H9 (cell line): ENCODE measurements around the gene CAPN9. TPM values are rescaled to one million over a fixed set of nuclear protein-coding genes. Genes with fewer than 3 reads are reported as not detected.

ENCODE experiments used
- DNase-seq: peaks from one replicate; pipeline ENCODE4 v3.0.0-alpha.2; 2017
- H2AFZ ChIP-seq: one replicate; pipeline ENCODE4 v1.6.1; 2013; ENCODE audit warnings: mild to moderate bottlenecking, low read length, control low read depth, moderate library complexity
- H2AK5ac ChIP-seq: 2 replicates; pipeline ENCODE4 v1.6.1; 2013; ENCODE audit warnings: low read length, control low read depth, mixed read lengths; ENCODE audit not compliant: insufficient read length
- H2BK120ac ChIP-seq: one replicate; pipeline ENCODE4 v1.6.1; 2013; ENCODE audit warnings: low read depth, mild to moderate bottlenecking, low read length, control low read depth, inconsistent platforms; ENCODE audit not compliant: poor library complexity, severe bottlenecking
- H2BK12ac ChIP-seq: 2 replicates; pipeline ENCODE4 v1.6.1; 2013; ENCODE audit warnings: low read length, control low read depth, mixed read lengths, low read depth; ENCODE audit not compliant: insufficient read length
- H2BK15ac ChIP-seq: 2 replicates; pipeline ENCODE4 v1.6.1; 2013; ENCODE audit warnings: low read depth, low read length, control low read depth
- H2BK20ac ChIP-seq: one replicate; pipeline ENCODE4 v1.6.1; 2013; ENCODE audit warnings: low read depth, mild to moderate bottlenecking, low read length, control low read depth, inconsistent platforms; ENCODE audit not compliant: poor library complexity, severe bottlenecking
- H2BK5ac ChIP-seq: 2 replicates; pipeline ENCODE4 v1.6.1; 2013; ENCODE audit warnings: low read length, control low read depth, mixed read lengths; ENCODE audit not compliant: insufficient read length
- H3K14ac ChIP-seq: 2 replicates; pipeline ENCODE4 v1.6.1; 2013; ENCODE audit warnings: low read length, control low read depth; ENCODE audit not compliant: insufficient read depth
- H3K18ac ChIP-seq: 2 replicates; pipeline ENCODE4 v1.6.1; 2013; ENCODE audit warnings: low read depth, mild to moderate bottlenecking, mixed read lengths, low read length, control low read depth; ENCODE audit not compliant: insufficient read length
- H3K23ac ChIP-seq: 2 replicates; pipeline ENCODE4 v1.6.1; 2013; ENCODE audit warnings: low read length, control low read depth, mixed read lengths, low read depth; ENCODE audit not compliant: insufficient read length
- H3K23me2 ChIP-seq: 2 replicates; pipeline ENCODE4 v1.6.1; 2013; ENCODE audit warnings: low read depth, mild to moderate bottlenecking, mixed read lengths, low read length, control low read depth; ENCODE audit not compliant: insufficient read length, poor library complexity, severe bottlenecking
- H3K27ac ChIP-seq: 2 replicates; pipeline ENCODE4 v1.5.1; 2013; ENCODE audit warnings: low read length, control low read depth, mixed read lengths, low read depth; ENCODE audit not compliant: insufficient read length
- H3K27me3 ChIP-seq: 2 replicates; pipeline ENCODE4 v1.6.1; 2013; ENCODE audit warnings: low read length, control low read depth, inconsistent platforms; ENCODE audit not compliant: insufficient read depth
- H3K4ac ChIP-seq: 2 replicates; pipeline ENCODE4 v1.6.1; 2013; ENCODE audit warnings: low read depth, mild to moderate bottlenecking, control low read depth, inconsistent platforms, low read length, moderate library complexity
- H3K4me1 ChIP-seq: 2 replicates; pipeline ENCODE4 v1.6.1; 2013; ENCODE audit warnings: low read length, control low read depth, inconsistent platforms; ENCODE audit not compliant: insufficient read depth
- H3K4me2 ChIP-seq: 2 replicates; pipeline ENCODE4 v1.6.1; 2013; ENCODE audit warnings: low read length, control low read depth, mixed read lengths; ENCODE audit not compliant: insufficient read length, insufficient read depth
- H3K56ac ChIP-seq: 2 replicates; pipeline ENCODE4 v1.6.1; 2013; ENCODE audit warnings: low read depth, mild to moderate bottlenecking, mixed read lengths, low read length, control low read depth; ENCODE audit not compliant: insufficient read length
- H3K79me1 ChIP-seq: 2 replicates; pipeline ENCODE4 v1.6.1; 2013; ENCODE audit warnings: low read depth, mild to moderate bottlenecking, moderate library complexity, low read length, control low read depth, inconsistent platforms; ENCODE audit not compliant: insufficient read depth, poor library complexity, severe bottlenecking
- H3K79me2 ChIP-seq: 2 replicates; pipeline ENCODE4 v1.6.1; 2013; ENCODE audit warnings: low read length, control low read depth, inconsistent platforms; ENCODE audit not compliant: insufficient read depth
- H3K9ac ChIP-seq: 2 replicates; pipeline ENCODE4 v1.6.1; 2013; ENCODE audit warnings: low read length, control low read depth, mixed read lengths; ENCODE audit not compliant: insufficient read length; ENCODE audit errors: extremely low read depth
- H3K9me3 ChIP-seq: one replicate; pipeline ENCODE4 v1.6.1; 2013; ENCODE audit warnings: low read depth, low read length, inconsistent platforms; ENCODE audit not compliant: control insufficient read depth
- H3T11ph ChIP-seq: one replicate; pipeline ENCODE4 v1.6.1; 2013; ENCODE audit warnings: mild to moderate bottlenecking, low read length, control low read depth, inconsistent platforms
- H4K20me1 ChIP-seq: one replicate; pipeline ENCODE4 v1.6.1; 2013; ENCODE audit not compliant: control insufficient read depth, insufficient read length, insufficient read depth
- H4K5ac ChIP-seq: 2 replicates; pipeline ENCODE4 v1.6.1; 2013; ENCODE audit warnings: low read depth, mild to moderate bottlenecking, mixed read lengths, low read length, control low read depth; ENCODE audit not compliant: insufficient read length
- H4K8ac ChIP-seq: replicated peaks from 2 replicates; pipeline ENCODE4 v1.6.1; 2013; ENCODE audit warnings: low read length, control low read depth, mixed read lengths, low read depth; ENCODE audit not compliant: insufficient read length
- H4K91ac ChIP-seq: 2 replicates; pipeline ENCODE4 v1.6.1; 2013; ENCODE audit warnings: low read depth, mild to moderate bottlenecking, moderate library complexity, mixed read lengths, low read length, control low read depth; ENCODE audit not compliant: insufficient read length
- H3K27ac Mint-ChIP-seq, 3 experiments: 2 replicates in 2 of 3; 3 replicates in 1 of 3; pipeline ENCODE4 v1.8.0; 2020 to 2021; ENCODE audit warnings: mixed read lengths in 3 of 3, mild to moderate bottlenecking in 1 of 3, moderate library complexity in 1 of 3
- H3K27me3 Mint-ChIP-seq: 2 replicates; pipeline ENCODE4 v1.8.0; 2021; ENCODE audit warnings: low read depth, mild to moderate bottlenecking, moderate library complexity, mixed read lengths
- H3K36me3 Mint-ChIP-seq, 3 experiments: 2 replicates in 2 of 3; 3 replicates in 1 of 3; pipeline ENCODE4 v1.8.0; 2020 to 2021; ENCODE audit warnings: low read depth in 3 of 3, mixed read lengths in 3 of 3; ENCODE audit not compliant: insufficient read depth in 1 of 3
- H3K4me1 Mint-ChIP-seq, 2 experiments: 2 replicates each; pipeline ENCODE4 v1.8.0; 2020; ENCODE audit warnings: mixed read lengths in 2 of 2
- H3K4me3 Mint-ChIP-seq, 2 experiments: 2 replicates in 1 of 2; 3 replicates in 1 of 2; pipeline ENCODE4 v1.8.0; 2020 to 2021; ENCODE audit warnings: mild to moderate bottlenecking in 2 of 2, mixed read lengths in 2 of 2, moderate library complexity in 1 of 2
- H3K9me3 Mint-ChIP-seq, 2 experiments: 2 replicates in 1 of 2; 3 replicates in 1 of 2; pipeline ENCODE4 v1.8.0; 2020; ENCODE audit warnings: mild to moderate bottlenecking in 2 of 2, mixed read lengths in 2 of 2, moderate library complexity in 1 of 2
- CTCF ChIP-seq: fragments of 200-600 bp; sonication (generic); conservative IDR thresholded peaks from 3 replicates; pipeline ENCODE4 v1.8.0; 2021; ENCODE audit warnings: antibody characterized with exemption, mild to moderate bottlenecking
- WGBS: extraction: QIAGEN DNeasy Blood & Tissue Kit; methylation state at CpG from one replicate; pipeline ENCODE4 v1.1.7; 2013; ENCODE audit warnings: missing lambda C conversion rate, low lambda C conversion rate, mixed read lengths; ENCODE audit not compliant: insufficient read length; ENCODE audit errors: extremely low coverage; 5-methylcytosine and 5-hydroxymethylcytosine counted together
- total RNA-seq: library from RNA; stranded (reverse); gene quantifications from 2 replicates; pipeline ENCODE4 v1.2.1, GENCODE V29; 2021

Gene CAPN9
- total RNA-seq, 1 experiment from 2014 or later, result 0.22 TPM

DNA sequence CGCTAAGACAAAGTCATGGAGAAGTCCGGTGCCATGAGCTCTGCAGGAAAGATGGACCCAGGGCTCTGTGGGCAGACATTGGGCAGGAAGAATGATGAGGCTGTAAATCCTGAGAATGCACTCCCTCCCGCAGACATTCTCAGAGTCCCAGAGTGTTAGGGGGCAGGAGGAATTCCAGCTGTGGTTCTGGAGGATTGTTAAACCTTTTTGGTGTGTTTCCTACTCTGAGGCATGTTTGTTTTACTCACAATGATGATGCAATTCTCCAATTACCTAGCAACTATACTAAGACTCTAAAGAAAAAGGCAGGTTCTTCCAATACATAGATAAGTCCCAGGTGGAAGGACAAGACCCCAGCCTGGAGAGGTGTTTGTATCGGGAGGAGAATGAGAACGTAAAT is 2.8 kb upstream of the CAPN9 start:
- Histone ChIP-seq H3K4me2 (no peak overlapping the region), H2AFZ (no peak overlapping the region), H2BK5ac (no peak overlapping the region), H3K27ac (no peak overlapping the region), H3K4ac (no peak overlapping the region), H3K23ac (no peak overlapping the region), H3K14ac (no peak overlapping the region), H2BK15ac (no peak overlapping the region), H3K4me1 (no peaks in the 10 kb centered on the region; the same call in 1 of the 2 replicates), H3T11ph (no peak overlapping the region), H3K9me3 (no peaks in the 10 kb centered on the region), H3K56ac (no peak overlapping the region), H3K18ac (no peak overlapping the region), H3K79me2 (no peaks in the 10 kb centered on the region), H2BK20ac (no peak overlapping the region), H3K23me2 (no peaks in the 10 kb centered on the region), H2BK12ac (no peak overlapping the region), H4K5ac (no peak overlapping the region), H2AK5ac (no peak overlapping the region), H4K20me1 (no peaks in the 10 kb centered on the region), H4K91ac (no peak overlapping the region), H3K27me3 (no peaks in the 10 kb centered on the region), H3K79me1 (no peaks in the 10 kb centered on the region), H2BK120ac (no peak overlapping the region), H3K9ac (no peak overlapping the region), H4K8ac (no peak overlapping the region)
- no peak for DNase-seq
- H3K4me3 Mint-ChIP-seq, result no peak overlapping the region
- peaks cover 13 to 28% of the 10 kb centered on the region in 2 experiments for H3K4me1 Mint-ChIP-seq
- H3K9me3 Mint-ChIP-seq, result no peaks in the 10 kb centered on the region; a peak in 1 of 5 replicates
- no CpG with 5 or more reads among the region's 5 CpGs for WGBS
- no peaks in the 10 kb centered on the region; a peak in 1 of 7 replicates for H3K36me3 Mint-ChIP-seq
- no peak overlapping the region for H3K27ac Mint-ChIP-seq
- no peak for TF ChIP-seq CTCF
- H3K27me3 Mint-ChIP-seq, result peaks cover 8% of the 10 kb centered on the region
